Loucy (cell line): Measurements from ENCODE around the gene PPM1G.
A peak's percentile ranks its signal among the peaks of the same experiment; 100 is the strongest.

ENCODE experiments used
- EZH2phosphoT487 ChIP-seq: fragments of 200-600 bp; IDR thresholded peaks from 2 replicates; pipeline ENCODE4 v1.6.1; 2018; ENCODE audit warnings: antibody characterized with exemption, mild to moderate bottlenecking, moderate library complexity, borderline replicate concordance
- TF ChIP-seq, protein P1 (sequence below): fragments of 200-600 bp; sonication (generic); conservative IDR thresholded peaks from 2 replicates; pipeline ENCODE4 v1.5.1; 2014; ENCODE audit warnings: mild to moderate bottlenecking, antibody characterized with exemption, low read length

DNA sequence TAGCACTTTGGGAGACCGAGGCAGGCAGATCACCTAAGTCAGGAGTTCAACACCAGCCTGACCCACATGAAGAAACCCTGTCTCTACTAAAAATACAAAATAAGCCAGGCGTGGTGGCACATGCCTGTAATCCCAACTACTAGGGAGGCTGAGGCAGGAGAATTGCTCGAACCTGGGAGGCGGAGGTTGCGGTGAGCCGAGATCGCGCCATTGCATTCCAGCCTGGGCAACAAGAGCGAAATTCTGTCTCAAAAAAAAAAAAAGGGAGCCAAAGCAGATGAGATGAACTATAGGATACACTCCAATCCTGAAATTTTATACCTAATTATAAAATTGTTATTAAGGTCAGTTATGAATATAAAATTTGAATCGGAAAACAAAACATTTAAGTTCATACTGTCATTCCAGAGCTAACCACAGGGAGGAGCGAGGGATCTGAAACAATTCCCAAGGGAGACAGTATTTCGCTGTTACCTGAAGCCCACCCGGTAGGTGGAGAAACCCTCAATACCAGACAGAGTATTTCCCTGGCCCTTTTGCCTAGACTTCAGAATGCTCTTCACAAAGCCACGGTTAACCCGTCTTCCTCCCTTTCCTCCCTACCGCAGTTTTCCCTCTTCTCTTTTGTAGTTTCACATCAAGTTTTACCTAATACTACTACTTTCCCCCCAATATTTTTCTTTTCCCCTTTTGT is 1.4 kb downstream of the PPM1G start:
- TF ChIP-seq, protein P1, sequence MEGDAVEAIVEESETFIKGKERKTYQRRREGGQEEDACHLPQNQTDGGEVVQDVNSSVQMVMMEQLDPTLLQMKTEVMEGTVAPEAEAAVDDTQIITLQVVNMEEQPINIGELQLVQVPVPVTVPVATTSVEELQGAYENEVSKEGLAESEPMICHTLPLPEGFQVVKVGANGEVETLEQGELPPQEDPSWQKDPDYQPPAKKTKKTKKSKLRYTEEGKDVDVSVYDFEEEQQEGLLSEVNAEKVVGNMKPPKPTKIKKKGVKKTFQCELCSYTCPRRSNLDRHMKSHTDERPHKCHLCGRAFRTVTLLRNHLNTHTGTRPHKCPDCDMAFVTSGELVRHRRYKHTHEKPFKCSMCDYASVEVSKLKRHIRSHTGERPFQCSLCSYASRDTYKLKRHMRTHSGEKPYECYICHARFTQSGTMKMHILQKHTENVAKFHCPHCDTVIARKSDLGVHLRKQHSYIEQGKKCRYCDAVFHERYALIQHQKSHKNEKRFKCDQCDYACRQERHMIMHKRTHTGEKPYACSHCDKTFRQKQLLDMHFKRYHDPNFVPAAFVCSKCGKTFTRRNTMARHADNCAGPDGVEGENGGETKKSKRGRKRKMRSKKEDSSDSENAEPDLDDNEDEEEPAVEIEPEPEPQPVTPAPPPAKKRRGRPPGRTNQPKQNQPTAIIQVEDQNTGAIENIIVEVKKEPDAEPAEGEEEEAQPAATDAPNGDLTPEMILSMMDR, result peak; percentile 49
- TF ChIP-seq EZH2phosphoT487, result no peak
